Measurements from ENCODE around the gene CLCF1.

CLCF1 gene

GRCh38 chr11:67355794-67356386 lies 17.5 kb downstream of the CLCF1 start:
- DNase-seq: no peak

GRCh38 chr11:67355023-67355793 lies 18.2 kb downstream of the CLCF1 start:
- no peak for DNase-seq

GRCh38 chr11:67354075-67355022 lies 19.0 kb downstream of the CLCF1 start:
- no peak for DNase-seq

- peak; percentile 96 for DNase-seq
Measured at GRCh38 chr11:67353317-67354074, 19.9 kb downstream of the CLCF1 start, which contains the start of gene POLD4. POLD4 (minus strand) TSS chr11:67353546; CDS start chr11:67353399, 147 bp downstream.

GRCh38 chr11:67352546-67353316 lies 20.7 kb downstream of the CLCF1 start:
- DNase-seq: no peak

GRCh38 chr11:67351275-67352005 lies 22.0 kb downstream of the CLCF1 start:
- DNase-seq: peak; percentile 80

- DNase-seq: no peak
Measured at GRCh38 chr11:67349928-67350465, 23.4 kb downstream of the CLCF1 start.

GRCh38 chr11:67349457-67349856 lies 23.9 kb downstream of the CLCF1 start:
- no peak for DNase-seq

GRCh38 chr11:67349036-67349435 lies 24.4 kb downstream of the CLCF1 start:
- no peak for DNase-seq

GRCh38 chr11:67347964-67348749 lies 25.2 kb downstream of the CLCF1 start:
- DNase-seq: no peak

GRCh38 chr11:67345920-67346819 lies 27.2 kb downstream of the CLCF1 start:
- no peak for DNase-seq

GRCh38 chr11:67345247-67345919 lies 28.0 kb downstream of the CLCF1 start:
- no peak for DNase-seq

- no peak for DNase-seq
Measured at GRCh38 chr11:67344264-67344663, 29.1 kb downstream of the CLCF1 start.

- no peak for DNase-seq
Measured at GRCh38 chr11:67337257-67337656, 36.1 kb downstream of the CLCF1 start.

GRCh38 chr11:67332081-67332691 lies 41.2 kb downstream of the CLCF1 start:
- DNase-seq: no peak

- no peak for DNase-seq
Measured at GRCh38 chr11:67323526-67323925, 49.9 kb downstream of the CLCF1 start.

- no peak for DNase-seq
Measured at GRCh38 chr11:67322049-67322448, 51.3 kb downstream of the CLCF1 start.

All from activated CD8-positive, alpha-beta memory T cell treated with anti-CD3 and anti-CD28 coated beads, Interleukin-2, amount 50 U/mL, for 48 hours (primary cell).